Measurements from ENCODE around the gene SC5D. TPM values are rescaled to one million over a fixed set of nuclear protein-coding genes. Genes with fewer than 3 reads are reported as not detected.

SC5D gene
- total RNA-seq, 4 donors from 2014 or later: 16.3 to 43.4 (median 29.8) TPM

DNA sequence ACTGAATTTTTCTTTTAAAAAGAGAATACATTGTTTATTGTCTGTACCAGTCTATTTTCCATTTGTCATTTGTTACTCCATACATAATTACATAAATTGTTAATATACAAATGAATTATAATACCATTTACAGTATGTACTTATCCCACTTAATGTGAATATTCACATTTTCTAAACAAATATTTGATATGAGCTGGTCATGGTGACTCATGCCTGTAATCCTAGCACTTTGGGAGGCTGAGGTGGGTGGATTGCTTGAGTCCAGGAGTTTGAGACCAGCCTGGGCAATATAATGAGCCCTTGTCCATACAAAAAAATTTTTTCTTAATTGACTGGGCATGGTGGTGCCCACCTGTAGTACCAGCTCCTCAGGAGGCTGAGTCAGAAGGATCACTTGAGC, 6.8 kb downstream of the SC5D start:
- Histone ChIP-seq H3K4me1 (peaks cover 6% of the 10 kb centered on the region), H3K4me3 (no peak overlapping the region), H3K27ac (no peak overlapping the region), H3K27me3 (no peaks in the 10 kb centered on the region), H3K36me3 (no peaks in the 10 kb centered on the region), H3K9me3 (no peaks in the 10 kb centered on the region)
- TF ChIP-seq CTCF (IDR thresholded peaks at IDR 0.05) (no peak), POLR2A (IDR thresholded peaks at IDR 0.05) (no peak), POLR2AphosphoS5 (IDR thresholded peaks at IDR 0.05) (no peak), EP300 (IDR thresholded peaks at IDR 0.05) (no peak)
- no peak for DNase-seq (ENCODE audit: low spot score in 2 of 2)

- no peak for DNase-seq (ENCODE audit: low spot score in 2 of 2)
- no peaks in the 10 kb centered on the region for H3K9me3 ChIP-seq
- TF ChIP-seq POLR2A (IDR thresholded peaks at IDR 0.05): no peak
- TF ChIP-seq EP300 (IDR thresholded peaks at IDR 0.05): no peak
- WGBS: 80% methylated on average over 2 of the region's 2 CpGs
- no peak overlapping the region for H3K27ac ChIP-seq
- peaks cover 8% of the 10 kb centered on the region for H3K4me1 ChIP-seq
- H3K36me3 ChIP-seq: peaks cover 8% of the 10 kb centered on the region
- no peaks in the 10 kb centered on the region for H3K27me3 ChIP-seq
- no peak overlapping the region for H3K4me3 ChIP-seq
Observed at GRCh38 chr11:121300313-121300971, 7.9 kb downstream of the SC5D start.

- no peak for TF ChIP-seq POLR2AphosphoS5 (IDR thresholded peaks at IDR 0.05)
- no peak for TF ChIP-seq CTCF (IDR thresholded peaks at IDR 0.05)
- no peak for TF ChIP-seq POLR2A (IDR thresholded peaks at IDR 0.05)
- TF ChIP-seq EP300 (IDR thresholded peaks at IDR 0.05): no peak
- H3K9me3 ChIP-seq: no peaks in the 10 kb centered on the region
- no peak overlapping the region for H3K27ac ChIP-seq
- peaks cover 8% of the 10 kb centered on the region for H3K4me1 ChIP-seq
- no peaks in the 10 kb centered on the region for H3K27me3 ChIP-seq
- peaks cover 10% of the 10 kb centered on the region for H3K36me3 ChIP-seq
- whole genome bisulfite sequencing: 78% methylated on average over 3 of the region's 3 CpGs
- DNase-seq (ENCODE audit: low spot score in 2 of 2): no peak
- no peak overlapping the region for H3K4me3 ChIP-seq
Observed at GRCh38 chr11:121300972-121301699, 8.6 kb downstream of the SC5D start.

GRCh38 chr11:121304759-121305158, 12.2 kb downstream of the SC5D start:
- Histone ChIP-seq H3K9me3 (no peaks in the 10 kb centered on the region), H3K4me3 (no peak overlapping the region), H3K27ac (no peak overlapping the region), H3K36me3 (peaks cover 40% of the 10 kb centered on the region), H3K4me1 (peaks cover 8% of the 10 kb centered on the region), H3K27me3 (no peaks in the 10 kb centered on the region)
- no peak for DNase-seq (ENCODE audit: low spot score in 2 of 2)
- no peak for TF ChIP-seq POLR2AphosphoS5 (IDR thresholded peaks at IDR 0.05)
- no peak for TF ChIP-seq POLR2A (IDR thresholded peaks at IDR 0.05)
- TF ChIP-seq CTCF (IDR thresholded peaks at IDR 0.05): no peak
- WGBS: 66% methylated on average over 1 of the region's 1 CpG

DNA sequence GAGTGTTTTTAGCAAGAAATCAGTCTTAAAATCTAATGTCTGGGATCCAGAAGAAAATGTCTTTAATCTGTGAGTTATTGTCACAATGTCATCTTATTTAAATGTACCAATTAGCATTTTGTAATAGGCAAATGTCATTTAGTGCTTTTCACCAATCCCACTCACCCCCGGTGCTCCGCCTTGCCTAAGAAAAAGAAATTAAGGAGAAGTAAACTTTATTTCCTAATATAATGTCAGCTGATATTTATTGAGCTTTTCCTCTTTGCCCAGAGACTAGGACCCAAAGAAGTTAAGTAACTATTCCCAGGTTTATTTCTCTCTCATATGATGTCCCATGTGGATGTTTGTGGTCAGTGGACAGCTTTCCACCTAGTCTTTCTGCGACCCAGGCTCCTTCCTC, 16.2 kb downstream of the SC5D start:
- no peaks in the 10 kb centered on the region for H3K27me3 ChIP-seq
- 97% methylated on average over 3 of the region's 3 CpGs for WGBS
- no peak for TF ChIP-seq EP300 (IDR thresholded peaks at IDR 0.05)
- no peak for TF ChIP-seq POLR2AphosphoS5 (IDR thresholded peaks at IDR 0.05)
- no peak for TF ChIP-seq POLR2A (IDR thresholded peaks at IDR 0.05)
- TF ChIP-seq CTCF (IDR thresholded peaks at IDR 0.05): no peak
- DNase-seq (ENCODE audit: low spot score in 2 of 2): no peak
- peaks cover 4% of the 10 kb centered on the region for H3K4me1 ChIP-seq
- no peak overlapping the region for H3K4me3 ChIP-seq
- peaks cover 40% of the 10 kb centered on the region for H3K36me3 ChIP-seq
- no peak overlapping the region for H3K27ac ChIP-seq
- no peaks in the 10 kb centered on the region for H3K9me3 ChIP-seq
